Stimulated activated CD4-positive, alpha-beta T cell treated with anti-CD3 and anti-CD28 coated beads, Interleukin-12 subunit alpha, Interleukin-12 subunit beta, amount 100 ng/mL, for 4 hours (primary cell): Measurements from ENCODE around the gene FBXO22.
"Not testable (repeated sequence)": the region's sequence is repeated elsewhere in the genome, so short reads cannot be mapped to it uniquely, and the experiment has no call there.

Experiments used
- DNase-seq: peaks from one replicate; pipeline ENCODE4 v3.0.0-alpha.2; 2020

Gene FBXO22

GRCh38 chr15:75921732-75922703 is 18.3 kb downstream of the FBXO22 start:
- no peak for DNase-seq

GRCh38 chr15:75923756-75924155 is 20.1 kb downstream of the FBXO22 start:
- DNase-seq = no peak

DNA sequence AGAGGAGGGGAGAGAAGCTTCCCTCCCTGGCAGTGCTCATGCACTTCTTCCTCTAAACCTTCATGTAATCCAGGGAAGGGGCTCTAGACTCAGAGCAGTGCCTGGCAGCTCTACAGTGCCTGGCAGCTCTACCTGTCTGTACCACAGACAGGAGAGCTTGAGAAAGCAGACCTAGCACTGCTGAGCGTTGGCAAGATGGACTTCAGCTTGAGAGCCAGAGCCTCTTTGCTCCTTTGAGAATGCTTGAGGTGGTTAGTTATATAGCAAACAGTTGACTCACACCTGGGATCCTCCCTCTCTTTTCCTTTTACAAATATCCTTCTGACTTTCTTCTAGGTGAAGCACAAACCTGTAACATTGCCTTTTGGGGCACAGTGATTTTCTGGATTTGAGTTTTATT is 20.9 kb downstream of the FBXO22 start:
- no peak for DNase-seq

- no peak for DNase-seq
Measured at GRCh38 chr15:75925440-75925839, 21.8 kb downstream of the FBXO22 start.

DNA sequence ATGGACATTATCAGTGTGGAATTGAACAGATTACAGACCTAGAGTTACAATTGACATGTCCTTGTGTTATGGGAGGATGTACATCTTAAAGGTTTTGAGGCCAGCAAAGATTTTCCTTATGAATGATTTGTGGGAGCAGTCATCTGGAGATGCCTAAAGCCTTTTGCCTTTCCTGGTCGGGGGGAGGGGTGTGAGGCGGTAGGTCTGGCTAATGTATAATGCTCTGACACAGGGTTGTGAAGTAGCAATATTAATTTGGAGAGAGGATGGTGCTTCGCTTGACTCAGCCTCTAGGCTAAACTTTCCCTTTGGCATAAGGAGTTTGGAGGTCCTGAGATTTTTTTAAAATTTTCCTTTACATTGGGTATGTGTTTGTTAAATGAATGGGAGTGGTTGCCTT is 23.3 kb downstream of the FBXO22 start:
- DNase-seq = no peak

- DNase-seq = no peak
Measured at GRCh38 chr15:75927601-75928000, 23.9 kb downstream of the FBXO22 start.

GRCh38 chr15:75928680-75929608 is 25.3 kb downstream of the FBXO22 start:
- no peak for DNase-seq

DNA sequence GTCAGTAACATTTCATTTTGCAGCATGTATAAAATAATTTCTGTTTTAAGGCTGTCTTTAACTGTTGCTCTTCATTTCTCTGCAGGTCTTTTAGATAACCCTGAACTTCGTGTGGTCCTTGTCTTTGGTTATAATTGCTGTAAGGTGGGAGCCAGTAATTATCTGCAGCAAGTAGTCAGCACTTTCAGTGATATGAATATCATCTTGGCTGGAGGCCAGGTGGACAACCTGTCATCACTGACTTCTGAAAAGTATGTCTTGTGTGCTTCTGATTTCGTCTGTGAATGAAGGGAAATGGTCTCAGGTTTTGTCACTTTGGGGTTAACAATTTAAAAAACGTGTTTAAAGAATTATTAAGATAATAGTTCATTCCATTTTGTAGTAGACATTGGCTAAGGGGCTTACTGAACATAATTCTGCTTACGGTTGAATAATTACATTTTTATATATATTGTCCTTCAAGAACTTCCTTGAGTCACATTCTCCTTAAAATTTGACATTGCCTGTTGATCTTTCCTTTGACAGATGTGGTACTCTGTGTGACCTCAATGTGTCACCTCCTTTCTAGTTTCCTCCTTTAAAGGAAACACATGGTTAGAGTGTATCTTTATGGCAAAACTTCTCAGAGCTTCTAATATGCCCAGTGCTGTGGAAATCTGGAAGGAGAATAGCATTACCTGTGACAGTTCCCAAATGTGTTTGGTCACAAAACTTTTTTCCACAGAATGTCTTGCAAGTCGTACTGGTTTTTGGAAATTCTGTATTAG is 26.3 kb downstream of the FBXO22 start:
- DNase-seq = no peak

DNA sequence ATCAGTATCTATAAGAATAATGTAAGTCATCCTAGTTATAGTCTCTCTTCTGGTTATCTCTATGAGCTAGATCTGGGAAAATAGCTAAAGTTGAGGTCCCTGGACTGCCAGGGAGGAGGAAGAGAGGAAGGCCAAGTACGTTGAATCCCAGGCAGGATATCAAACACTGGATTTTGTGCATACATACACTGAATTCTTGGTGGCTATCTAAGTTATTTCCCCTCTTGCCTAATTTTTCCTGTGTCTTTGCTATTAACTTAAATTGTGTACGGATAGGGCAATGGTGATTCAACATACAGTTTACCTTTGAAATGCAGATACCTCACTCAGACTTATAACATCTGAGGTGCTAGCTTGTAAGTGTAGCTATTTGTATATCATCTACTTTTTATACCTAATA is 27.2 kb downstream of the FBXO22 start:
- DNase-seq = no peak

GRCh38 chr15:75942464-75942863 is 38.8 kb downstream of the FBXO22 start:
- no peak for DNase-seq

GRCh38 chr15:75943246-75943645 is 39.6 kb downstream of the FBXO22 start:
- DNase-seq = no peak

- no peak for DNase-seq
Measured at GRCh38 chr15:75943713-75944215, 40.1 kb downstream of the FBXO22 start.

- DNase-seq = no peak
Measured at GRCh38 chr15:75945953-75946352, 42.3 kb downstream of the FBXO22 start.

DNA sequence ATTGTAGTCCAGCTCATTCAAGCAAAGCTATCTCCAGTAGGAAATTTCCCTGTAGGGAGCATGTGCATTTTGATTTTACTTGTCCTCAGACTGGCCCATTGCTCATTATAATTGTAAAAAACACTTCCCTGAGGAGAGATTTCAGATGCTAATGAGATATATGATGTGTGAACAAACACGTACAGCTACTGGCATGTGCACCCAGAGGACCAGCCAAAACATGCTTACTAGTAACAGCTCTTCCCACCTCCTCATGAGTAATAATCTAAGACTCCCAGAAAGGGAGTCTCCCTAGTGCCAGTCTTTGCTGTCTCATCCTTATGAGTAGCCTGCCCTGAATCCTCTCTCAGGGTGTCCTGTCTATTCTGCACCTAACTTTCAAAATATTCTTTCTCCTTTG is 43.4 kb downstream of the FBXO22 start:
- no peak for DNase-seq

- no peak for DNase-seq
Measured at GRCh38 chr15:75948761-75949296, 45.2 kb downstream of the FBXO22 start.

GRCh38 chr15:75952525-75952924 is 48.8 kb downstream of the FBXO22 start:
- DNase-seq = no peak

GRCh38 chr15:75955720-75956119 is 52.0 kb downstream of the FBXO22 start:
- DNase-seq = no peak

DNA sequence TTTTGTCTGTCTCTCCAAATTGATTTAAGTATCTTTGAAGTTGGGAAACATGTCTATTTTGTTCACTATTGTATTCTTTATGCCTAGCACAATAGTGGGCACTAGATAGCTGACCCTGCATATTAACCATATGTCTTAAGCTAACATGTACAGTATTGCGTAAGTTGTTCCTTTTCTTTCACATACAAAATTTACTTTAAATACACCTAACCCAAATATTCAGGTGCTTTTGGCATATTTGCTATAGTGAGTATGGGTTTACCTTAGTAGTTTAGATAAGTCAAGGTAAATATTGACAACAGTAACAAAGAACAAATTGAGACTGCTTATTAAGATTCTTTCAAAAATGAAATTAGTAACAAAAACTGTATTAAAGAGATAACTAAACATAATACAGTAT is 57.7 kb downstream of the FBXO22 start:
- DNase-seq = no peak

- no peak for DNase-seq
Measured at GRCh38 chr15:75966073-75966472, 62.4 kb downstream of the FBXO22 start.

DNA sequence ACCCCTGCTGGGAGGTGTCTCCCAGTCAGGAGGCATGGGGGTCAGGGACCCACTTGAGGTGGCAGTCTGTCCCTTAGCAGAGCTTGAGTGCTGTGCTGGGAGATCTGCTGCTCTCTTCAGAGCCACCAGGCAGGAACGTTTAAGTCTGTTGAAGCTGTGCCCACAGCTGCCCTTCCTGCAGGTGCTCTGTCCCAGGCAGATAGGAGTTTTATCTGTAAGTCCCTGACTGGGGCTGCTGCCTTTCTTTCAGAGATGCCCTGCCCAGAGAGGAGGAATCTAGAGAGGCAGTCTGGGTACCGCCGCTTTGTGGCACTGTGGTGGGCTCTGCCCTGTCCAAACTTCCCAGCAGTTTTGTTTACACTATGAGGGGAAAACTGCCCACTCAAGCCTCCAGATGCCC is 73.1 kb downstream of the FBXO22 start:
- DNase-seq = not testable (repeated sequence)

- no peak for DNase-seq
Measured at GRCh38 chr15:75981149-75981815, 77.6 kb downstream of the FBXO22 start.

- DNase-seq = no peak
Measured at GRCh38 chr15:75982468-75982867, 78.8 kb downstream of the FBXO22 start.
